Natural killer cell (primary cell): ENCODE data around the gene PPP1R16B. TPM values are rescaled to one million over a fixed set of nuclear protein-coding genes. Genes with fewer than 3 reads are reported as not detected.

Experiments
- ATAC-seq, 3 donors: fragments of 150-1000 bp in 2 of 3; fragments of 200-7000 bp in 1 of 3; cut with Tn5 transposase; 1 replicate in 1 of 3; 2 replicates in 2 of 3; pipeline ENCODE4 v1.10.0; 2021; ENCODE audit warnings: mild to moderate bottlenecking in 2 of 3, moderate library complexity in 2 of 3
- DNase-seq, 2 donors: peaks; one replicate each; pipeline versions ENCODE4 v3.0.0 to v3.0.0-alpha.2; 2013 to 2021; ENCODE audit warnings: mixed read lengths in 1 of 2
- H3K27ac ChIP-seq: one replicate; pipeline ENCODE4 v1.5.1; 2013; ENCODE audit warnings: mild to moderate bottlenecking, low read length
- H3K27me3 ChIP-seq: one replicate; pipeline ENCODE4 v1.6.1; 2013; ENCODE audit warnings: low read length; ENCODE audit not compliant: control insufficient read depth, insufficient read depth
- H3K36me3 ChIP-seq: one replicate; pipeline ENCODE4 v1.6.1; 2013; ENCODE audit warnings: low read length; ENCODE audit not compliant: control insufficient read depth, insufficient read depth
- H3K4me1 ChIP-seq: one replicate; pipeline ENCODE4 v1.6.1; 2013; ENCODE audit warnings: low read length; ENCODE audit not compliant: control insufficient read depth, insufficient read depth
- H3K4me3 ChIP-seq: one replicate; pipeline ENCODE4 v1.5.1; 2013; ENCODE audit warnings: low read length
- H3K9me3 ChIP-seq: one replicate; pipeline ENCODE4 v1.6.1; 2013; ENCODE audit warnings: low read length; ENCODE audit not compliant: control insufficient read depth, insufficient read depth
- H3K27ac Mint-ChIP-seq, 2 donors: one replicate each; pipeline ENCODE4 v1.8.0; 2022; ENCODE audit warnings: mild to moderate bottlenecking in 2 of 2, mixed read lengths in 2 of 2, moderate library complexity in 1 of 2
- H3K27me3 Mint-ChIP-seq, 2 donors: one replicate each; pipeline ENCODE4 v1.8.0; 2022; ENCODE audit warnings: low read depth in 2 of 2, mixed read lengths in 2 of 2
- H3K36me3 Mint-ChIP-seq: one replicate; pipeline ENCODE4 v1.8.0; 2022; ENCODE audit warnings: mixed read lengths
- H3K4me1 Mint-ChIP-seq, 2 donors: one replicate each; pipeline ENCODE4 v1.8.0; 2022; ENCODE audit warnings: mixed read lengths in 2 of 2
- H3K4me3 Mint-ChIP-seq: one replicate; pipeline ENCODE4 v1.8.0; 2022; ENCODE audit warnings: mild to moderate bottlenecking, moderate library complexity, mixed read lengths
- H3K9me3 Mint-ChIP-seq, 2 donors: one replicate each; pipeline ENCODE4 v1.8.0; 2022; ENCODE audit warnings: mixed read lengths in 2 of 2
- WGBS: methylation state at CpG from one replicate; pipeline ENCODE4 v1.1.7; 2013; ENCODE audit warnings: missing lambda C conversion rate; ENCODE audit not compliant: insufficient coverage; 5-methylcytosine and 5-hydroxymethylcytosine counted together
- intact Hi-C: fragments of 100-400 bp; cut with micrococcal nuclease; formaldehyde crosslinking; loops from one replicate; pipeline ENCODE4 v1.14.2; 2022
- total RNA-seq, 4 donors: library from RNA; stranded (reverse); fragments of 120-200 nt in 1 of 4; gene quantifications; one replicate each; pipeline versions ENCODE4 v1.2.3 to v1.2.4, GENCODE V29; 2013 to 2022
- TF ChIP-seq, protein P1 (sequence below): fragments of 200-600 bp; IDR thresholded peaks from one replicate; pipeline ENCODE4 v1.8.0; 2022; ENCODE audit warnings: antibody characterized with exemption

The PPP1R16B gene
- total RNA-seq, 3 donors from 2014 or later (not counting 1 experiment from before 2014, with no cell fraction given) = 52.0 to 62.3 (median 53.7) TPM

DNA sequence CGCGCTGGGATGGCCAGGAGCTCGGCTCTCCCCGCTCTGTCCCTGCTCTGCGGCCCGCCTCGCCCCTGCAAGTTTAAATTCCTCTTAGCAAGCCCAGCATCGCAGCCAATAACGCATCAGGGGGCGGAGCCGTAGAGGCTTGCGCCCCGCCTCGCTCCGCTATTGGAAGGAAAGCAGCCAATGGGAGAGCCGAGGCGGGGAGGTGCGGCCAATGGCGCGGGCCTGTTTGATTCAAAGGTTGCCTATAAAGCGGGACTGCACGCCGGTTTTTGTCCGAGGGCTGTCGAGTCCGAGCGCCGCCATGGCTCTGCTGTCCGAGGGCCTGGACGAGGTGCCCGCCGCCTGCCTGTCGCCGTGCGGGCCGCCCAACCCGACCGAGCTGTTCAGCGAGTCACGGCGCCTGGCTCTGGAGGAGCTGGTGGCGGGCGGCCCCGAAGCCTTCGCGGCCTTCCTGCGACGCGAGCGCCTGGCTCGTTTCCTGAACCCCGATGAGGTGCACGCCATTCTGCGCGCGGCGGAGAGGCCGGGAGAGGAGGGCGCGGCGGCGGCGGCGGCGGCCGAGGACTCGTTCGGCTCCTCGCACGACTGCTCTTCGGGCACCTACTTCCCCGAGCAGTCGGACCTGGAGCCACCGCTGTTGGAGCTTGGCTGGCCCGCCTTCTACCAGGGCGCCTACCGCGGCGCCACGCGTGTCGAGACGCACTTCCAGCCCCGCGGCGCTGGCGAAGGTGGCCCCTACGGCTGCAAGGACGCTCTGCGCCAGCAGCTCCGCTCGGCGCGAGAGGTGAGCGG lies 120.8 kb downstream of the PPP1R16B start, which contains the start of gene FAM83D:
FAM83D (plus strand) TSS at position 276 of the 792 bp plus-strand sequence; CDS start at position 302, 26 bp downstream.
- H3K36me3 ChIP-seq = no peaks in the 10 kb centered on the region

DNA sequence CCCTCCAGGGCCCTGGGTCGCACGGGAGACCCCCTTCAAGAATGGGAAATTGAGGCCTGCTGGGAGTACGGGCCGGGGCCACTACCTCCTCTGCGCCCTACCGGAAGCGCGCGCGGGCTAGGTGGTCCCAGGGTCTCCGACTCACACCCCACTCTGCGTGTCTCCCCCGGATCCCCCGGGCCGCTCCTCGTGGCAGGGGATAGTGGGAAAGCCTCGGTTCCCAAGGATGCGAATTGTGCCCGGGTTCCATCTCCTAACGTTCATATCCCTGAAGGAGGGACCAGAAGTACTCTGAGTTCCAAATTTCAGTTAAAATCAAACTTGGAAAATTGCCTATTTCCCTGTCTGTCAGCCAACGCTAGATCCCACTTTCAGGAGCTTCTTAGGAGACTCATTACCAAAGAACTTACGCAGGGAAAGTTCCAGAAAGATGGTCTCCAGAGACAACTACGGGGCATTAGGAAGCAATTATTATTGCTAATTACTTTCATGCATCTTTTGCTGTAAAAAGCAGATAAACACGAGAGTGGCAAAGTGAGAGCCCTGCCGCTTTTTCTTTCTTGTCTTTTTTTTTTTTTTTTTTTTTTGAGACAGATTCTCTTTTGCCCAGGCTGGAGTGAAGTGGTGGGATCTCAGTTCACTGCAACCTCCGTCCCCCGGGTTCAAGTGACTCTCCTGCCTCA lies 121.6 kb downstream of the PPP1R16B start:
- no peak overlapping the region for H3K27ac ChIP-seq

More for the DNA sequence above, 120.8 kb downstream of the PPP1R16B start, which contains the start of gene FAM83D:
- Histone ChIP-seq H3K4me1 (peaks cover 32% of the 10 kb centered on the region), H3K27ac (no peak within 1 kb of the TSS), H3K9me3 (no peaks in the 10 kb centered on the region), H3K4me3 (peak within 1 kb of the TSS; percentile 42), H3K27me3 (no peaks in the 10 kb centered on the region)
- H3K36me3 Mint-ChIP-seq = no peaks in the 10 kb centered on the region
- peaks cover 13 to 18% of the 10 kb centered on the region in 2 donors for H3K4me1 Mint-ChIP-seq
- H3K4me3 Mint-ChIP-seq = peak within 1 kb of the TSS; percentile 86
- H3K27ac Mint-ChIP-seq = peak within 1 kb of the TSS; percentile 10 to 58
- ATAC-seq (peak; percentile 95 to 96 (median 95)), DNase-seq (peak; percentile 91 to 96)
- intact Hi-C loops = loop anchor here (1.0 kb wide), 1 partner anchor 36 kb away; the partner anchor contains the start of gene DHX35
- no peaks in the 10 kb centered on the region for H3K27me3 Mint-ChIP-seq
- no peaks in the 10 kb centered on the region for H3K9me3 Mint-ChIP-seq
- under 1% methylated on average over 95 of the region's 95 CpGs for WGBS
- TF ChIP-seq, protein P1, sequence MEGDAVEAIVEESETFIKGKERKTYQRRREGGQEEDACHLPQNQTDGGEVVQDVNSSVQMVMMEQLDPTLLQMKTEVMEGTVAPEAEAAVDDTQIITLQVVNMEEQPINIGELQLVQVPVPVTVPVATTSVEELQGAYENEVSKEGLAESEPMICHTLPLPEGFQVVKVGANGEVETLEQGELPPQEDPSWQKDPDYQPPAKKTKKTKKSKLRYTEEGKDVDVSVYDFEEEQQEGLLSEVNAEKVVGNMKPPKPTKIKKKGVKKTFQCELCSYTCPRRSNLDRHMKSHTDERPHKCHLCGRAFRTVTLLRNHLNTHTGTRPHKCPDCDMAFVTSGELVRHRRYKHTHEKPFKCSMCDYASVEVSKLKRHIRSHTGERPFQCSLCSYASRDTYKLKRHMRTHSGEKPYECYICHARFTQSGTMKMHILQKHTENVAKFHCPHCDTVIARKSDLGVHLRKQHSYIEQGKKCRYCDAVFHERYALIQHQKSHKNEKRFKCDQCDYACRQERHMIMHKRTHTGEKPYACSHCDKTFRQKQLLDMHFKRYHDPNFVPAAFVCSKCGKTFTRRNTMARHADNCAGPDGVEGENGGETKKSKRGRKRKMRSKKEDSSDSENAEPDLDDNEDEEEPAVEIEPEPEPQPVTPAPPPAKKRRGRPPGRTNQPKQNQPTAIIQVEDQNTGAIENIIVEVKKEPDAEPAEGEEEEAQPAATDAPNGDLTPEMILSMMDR = peak; percentile 4

DNA sequence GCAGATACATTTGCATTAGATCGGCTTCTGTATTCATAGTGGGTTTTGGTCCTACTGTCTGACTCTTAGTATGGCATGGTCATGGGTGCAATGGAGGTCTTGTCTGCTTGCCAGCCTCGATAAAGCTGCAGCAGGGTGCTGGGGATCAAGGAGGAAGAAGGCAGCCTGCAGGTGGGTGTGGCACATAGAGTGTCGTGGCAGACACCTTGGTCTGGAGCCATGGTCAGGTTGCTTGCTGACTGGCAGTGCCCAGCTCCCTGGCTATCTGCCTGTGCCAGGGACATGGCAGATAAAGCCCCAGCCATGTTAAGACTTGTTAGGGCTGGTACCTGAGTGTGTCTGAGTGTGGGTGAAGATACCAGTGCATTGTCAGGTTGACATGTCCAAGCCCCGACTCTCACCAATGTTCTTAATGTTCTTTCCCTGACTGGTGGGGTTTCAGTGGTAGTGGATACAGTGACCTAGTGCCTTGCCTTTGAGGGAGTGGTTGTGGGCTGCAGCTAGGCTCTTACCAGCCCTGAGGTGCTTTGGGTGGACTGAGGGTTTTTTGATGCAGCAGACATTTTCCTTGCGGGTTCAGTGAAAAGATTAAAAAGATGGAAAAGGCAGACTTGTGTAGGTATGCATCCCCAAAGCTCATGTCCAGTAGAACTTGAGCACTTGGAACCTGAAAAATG lies 122.5 kb downstream of the PPP1R16B start:
- DNase-seq (peak in 1 of 2 donors; percentile 9), ATAC-seq (no peak)
- Histone ChIP-seq H3K27ac (no peak overlapping the region), H3K9me3 (no peaks in the 10 kb centered on the region), H3K27me3 (no peaks in the 10 kb centered on the region), H3K36me3 (no peaks in the 10 kb centered on the region), H3K4me1 (peaks cover 32% of the 10 kb centered on the region), H3K4me3 (no peak overlapping the region)
- intact Hi-C loops = no loop called here
- no peaks in the 10 kb centered on the region for H3K27me3 Mint-ChIP-seq
- no peaks in the 10 kb centered on the region for H3K36me3 Mint-ChIP-seq
- H3K9me3 Mint-ChIP-seq = no peaks in the 10 kb centered on the region
- H3K4me1 Mint-ChIP-seq = peaks cover 13 to 18% of the 10 kb centered on the region in 2 donors
- peak overlapping the region; percentile 86 for H3K4me3 Mint-ChIP-seq
- no peak overlapping the region for H3K27ac Mint-ChIP-seq
- WGBS = 64% methylated on average over 5 of the region's 5 CpGs
- TF ChIP-seq, protein P1 = no peak

More for the DNA sequence above, 121.6 kb downstream of the PPP1R16B start:
- Histone ChIP-seq H3K4me1 (peaks cover 32% of the 10 kb centered on the region), H3K36me3 (no peaks in the 10 kb centered on the region), H3K27me3 (no peaks in the 10 kb centered on the region), H3K4me3 (peak overlapping the region; percentile 42), H3K9me3 (no peaks in the 10 kb centered on the region)
- ATAC-seq (no peak), DNase-seq (peak in 1 of 2 donors; percentile 17)
- Mint-ChIP-seq H3K27me3 (no peaks in the 10 kb centered on the region), H3K27ac (peak overlapping the region in 1 of 2 donors; percentile 54), H3K4me1 (peaks cover 13 to 18% of the 10 kb centered on the region in 2 donors), H3K9me3 (no peaks in the 10 kb centered on the region), H3K36me3 (no peaks in the 10 kb centered on the region), H3K4me3 (peak overlapping the region; percentile 86)
- 15% methylated on average over 27 of the region's 27 CpGs for WGBS
- intact Hi-C loops = loop anchor here (1.0 kb wide), 1 partner anchor 35 kb away; the partner anchor contains the start of gene DHX35
- TF ChIP-seq, protein P1 = no peak
